Stomach (tissue), 19 donors: ENCODE results near the gene CD52. TPM values are rescaled to one million over a fixed set of nuclear protein-coding genes. Genes with fewer than 3 reads are reported as not detected.

Experiments used
- DNase-seq, 2 donors: peaks; one replicate each; pipeline versions ENCODE4 v3.0.0 to v3.0.0-alpha.2; 2013 to 2019
- H3K27ac ChIP-seq, 5 donors: fragments of 200-600 bp in 4 of 5; sonication (generic) in 4 of 5; one replicate each; pipeline ENCODE4 v1.5.1; 2013 to 2019; ENCODE audit warnings: mild to moderate bottlenecking in 1 of 5, moderate library complexity in 1 of 5
- H3K27me3 ChIP-seq, 3 donors: fragments of 200-600 bp; sonication (generic); one replicate each; pipeline ENCODE4 v1.5.1; 2017 to 2019; ENCODE audit warnings: mixed run types in 1 of 3
- H3K36me3 ChIP-seq, 4 donors: fragments of 200-600 bp; sonication (generic); 1 replicate in 3 of 4; 2 replicates in 1 of 4; pipeline ENCODE4 v1.5.1; 2016 to 2019
- H3K4me1 ChIP-seq, 4 donors: fragments of 200-600 bp; sonication (generic); one replicate each; pipeline ENCODE4 v1.5.1; 2016 to 2019
- H3K4me3 ChIP-seq, 4 donors: fragments of 200-600 bp; sonication (generic) in 3 of 4; one replicate each; pipeline ENCODE4 v1.5.1; 2016 to 2019; ENCODE audit warnings: mild to moderate bottlenecking in 1 of 4
- H3K9me3 ChIP-seq, 4 donors: fragments of 200-600 bp; sonication (generic); one replicate each; pipeline ENCODE4 v1.5.1; 2016 to 2019
- CTCF ChIP-seq, 7 experiments: fragments of 450-650 bp in 4 of 7; fragments of 200-600 bp in 3 of 7; sonication (generic) in 3 of 7; IDR thresholded peaks; one replicate each; pipeline ENCODE4 v1.5.1; 2016 to 2019; ENCODE audit warnings: antibody characterized with exemption in 7 of 7, control low read depth in 2 of 7, mild to moderate bottlenecking in 1 of 7
- EP300 ChIP-seq: sonication (generic); formaldehyde crosslinking; IDR thresholded peaks from one replicate; pipeline ENCODE4 v1.6.1; 2017; ENCODE audit warnings: antibody characterized with exemption
- POLR2A ChIP-seq, 4 donors: fragments of 450-650 bp; IDR thresholded peaks; one replicate each; pipeline ENCODE4 v1.6.1; 2016; ENCODE audit warnings: antibody characterized with exemption in 4 of 4, control low read depth in 2 of 4, mild to moderate bottlenecking in 1 of 4, moderate library complexity in 1 of 4
- POLR2AphosphoS5 ChIP-seq, 3 donors: sonication (generic); formaldehyde crosslinking; IDR thresholded peaks; one replicate each; pipeline ENCODE4 v1.6.1; 2016; ENCODE audit warnings: antibody characterized with exemption in 3 of 3
- WGBS, 5 donors: extraction: QIAGEN DNeasy Blood & Tissue Kit in 3 of 5; methylation state at CpG; one replicate each; pipeline versions ENCODE4 v1.1.5 to v1.1.7; 2013 to 2018; 5-methylcytosine and 5-hydroxymethylcytosine counted together
- intact Hi-C: fragments of 100-400 bp; cut with DNase I; formaldehyde crosslinking; loops from one replicate; pipeline ENCODE4 v1.15.1; 2023; ENCODE audit warnings: low total_unique reads
- long read RNA-seq, 10 donors: transcript quantifications; one replicate each; lab custom pipeline, GENCODE V29; 2026
- polyA plus RNA-seq, 3 donors: library from polyadenylated mRNA; stranded (reverse); fragments of 200-250 nt; gene quantifications; one replicate each; pipeline ENCODE4 v1.2.3, GENCODE V29; 2013
- total RNA-seq, 5 donors: library from RNA; depleted of rRNA; stranded (reverse); fragments of >200 nt; gene quantifications; one replicate each; pipeline versions ENCODE4 v1.1.0 to v1.2.3, GENCODE V29; 2014 to 2016
- donor health status: healthy with polysubstance abuse.
- donor health status: Bipolar disorder and iron deficiency.
- donor health status: healthy.

Gene CD52
- total RNA-seq (10 to 100 TPM in 2 of 5 donors, 1 to 10 TPM in 1, not detected in 2; 5.1 to 15.2 (median 10.7) TPM), polyA plus RNA-seq (10 to 100 TPM; 27.3 to 68.2 (median 48.7) TPM)
- long read RNA-seq, donor 1, partial matches to known transcripts, result 0 of 4 reads
- long read RNA-seq, donor 1, other reads (novel, unspliced or antisense), result 0 of 4 reads
- long read RNA-seq, donor 2, transcript CD52-201 (2 exons, 468 nt), result major isoform, 22 of 22 reads
- long read RNA-seq, donor 2, partial matches to known transcripts, result 0 of 22 reads
- long read RNA-seq, donor 2, other reads (novel, unspliced or antisense), result 0 of 22 reads
- long read RNA-seq, donor 3, partial matches to known transcripts, result 0 of 4 reads
- long read RNA-seq, donor 3, other reads (novel, unspliced or antisense), result 0 of 4 reads
- long read RNA-seq, donor 4, partial matches to known transcripts, result 0 of 2 reads
- long read RNA-seq, donor 4, other reads (novel, unspliced or antisense), result 0 of 2 reads
- long read RNA-seq, donor 5, transcript CD52-201 (2 exons, 468 nt), result major isoform, 8 of 8 reads
- long read RNA-seq, donor 5, partial matches to known transcripts, result 0 of 8 reads
- long read RNA-seq, donor 5, other reads (novel, unspliced or antisense), result 0 of 8 reads
- long read RNA-seq, donor 6, result 0 reads
- long read RNA-seq, donor 7, transcript CD52-201 (2 exons, 468 nt), result major isoform, 17 of 17 reads
- long read RNA-seq, donor 7, partial matches to known transcripts, result 0 of 17 reads
- long read RNA-seq, donor 7, other reads (novel, unspliced or antisense), result 0 of 17 reads
- long read RNA-seq, donor 8, transcript CD52-201 (2 exons, 468 nt), result major isoform, 7 of 7 reads
- long read RNA-seq, donor 8, partial matches to known transcripts, result 0 of 7 reads
- long read RNA-seq, donor 8, other reads (novel, unspliced or antisense), result 0 of 7 reads
- long read RNA-seq, donor 9, transcript CD52-201 (2 exons, 468 nt), result major isoform, 8 of 8 reads
- long read RNA-seq, donor 9, partial matches to known transcripts, result 0 of 8 reads
- long read RNA-seq, donor 9, other reads (novel, unspliced or antisense), result 0 of 8 reads
- long read RNA-seq, donor 10, transcript CD52-201 (2 exons, 468 nt), result major isoform, 6 of 6 reads
- long read RNA-seq, donor 10, partial matches to known transcripts, result 0 of 6 reads
- long read RNA-seq, donor 10, other reads (novel, unspliced or antisense), result 0 of 6 reads

DNA sequence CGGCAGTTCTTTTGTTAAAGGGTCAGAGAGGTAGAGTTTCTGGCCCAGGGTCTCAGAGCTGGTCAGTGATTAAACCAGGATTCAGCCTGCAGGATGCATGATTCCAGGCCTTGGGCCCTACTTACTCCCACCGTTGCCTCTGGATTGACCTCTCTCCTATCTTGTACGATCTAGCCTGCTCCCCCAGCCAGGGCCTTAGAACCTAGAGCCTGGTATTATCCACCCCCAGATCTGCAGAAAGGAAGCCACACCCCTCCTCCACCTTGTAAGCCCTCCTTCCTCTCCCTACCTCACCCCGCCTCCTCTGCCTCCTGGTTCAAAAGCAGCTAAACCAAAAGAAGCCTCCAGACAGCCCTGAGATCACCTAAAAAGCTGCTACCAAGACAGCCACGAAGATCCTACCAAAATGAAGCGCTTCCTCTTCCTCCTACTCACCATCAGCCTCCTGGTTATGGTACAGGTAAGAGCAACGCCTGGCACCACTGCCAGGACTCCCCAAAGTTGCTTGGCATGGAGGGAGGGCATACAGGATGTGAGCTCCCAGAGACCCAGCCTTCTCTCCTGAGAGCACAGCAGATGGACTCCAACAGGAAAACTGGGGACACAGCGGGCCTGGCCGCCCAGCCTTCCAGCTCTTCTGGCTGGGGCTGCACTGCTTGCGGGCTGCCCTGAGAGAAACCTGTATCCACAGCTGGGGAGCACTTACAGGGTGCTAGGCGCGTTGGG is at the start of gene CD52:
CD52 (plus strand) TSS at position 347 of the 726 bp plus-strand sequence; CDS start at position 407, 60 bp downstream.
- WGBS, 5 donors, result 58 to 66% (median 65%) methylated on average over 12 of the region's 12 CpGs
- peak; percentile 29 to 58 for DNase-seq
- intact Hi-C loops, result no loop called here

DNA sequence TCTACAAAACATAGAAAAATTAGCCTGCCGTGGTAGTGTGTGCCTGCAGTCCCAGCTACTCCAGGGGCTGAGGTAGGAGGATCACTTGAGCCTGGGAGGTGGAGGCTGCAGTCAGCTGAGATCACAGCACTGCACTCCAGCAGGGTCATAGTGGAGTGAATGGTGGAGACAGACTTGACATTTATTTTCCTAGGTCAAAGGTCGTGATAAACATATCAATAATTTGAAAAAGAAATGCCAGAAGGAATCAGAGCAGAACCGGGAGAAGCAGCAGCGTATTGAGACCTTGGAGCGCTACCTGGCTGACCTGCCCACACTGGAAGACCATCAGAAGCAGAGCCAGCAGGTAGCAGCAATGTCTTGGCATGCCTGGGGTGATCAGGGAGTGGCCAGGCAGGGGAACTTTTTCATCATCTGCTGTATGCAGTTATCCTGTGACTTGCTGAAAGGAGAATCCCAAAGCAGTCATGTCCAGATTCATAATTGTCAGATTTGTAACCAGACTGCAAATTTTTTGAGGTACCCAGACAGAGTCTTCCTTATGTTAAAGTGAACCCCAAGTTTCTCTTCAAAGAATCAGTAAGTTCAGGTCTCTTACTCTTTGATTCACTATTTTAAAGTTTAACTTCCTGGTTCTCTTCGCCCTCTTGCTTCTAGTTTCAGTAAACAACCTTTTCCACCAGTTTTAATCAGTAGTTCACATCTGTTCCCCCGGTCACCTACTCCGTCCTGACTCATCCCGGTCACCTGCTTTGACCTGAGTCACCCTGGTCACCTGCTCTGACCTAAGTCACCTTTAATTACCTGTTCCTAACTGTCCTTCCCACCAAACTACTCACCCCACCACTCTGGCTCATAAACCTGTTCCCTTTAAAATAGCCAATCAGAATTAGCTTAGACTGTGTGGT is 49.2 kb upstream of the CD52 start:
- 93 to 97% (median 95%) methylated on average over 9 of the region's 9 CpGs for WGBS, 5 donors
- Histone ChIP-seq H3K4me3 (no peak overlapping the region), H3K9me3 (peaks cover 0 to 11% (median 0%) of the 10 kb centered on the region in 4 donors), H3K27me3 (no peaks in the 10 kb centered on the region), H3K27ac (no peak overlapping the region), H3K36me3 (peaks cover 11 to 71% (median 67%) of the 10 kb centered on the region in 4 donors), H3K4me1 (no peaks in the 10 kb centered on the region)
- DNase-seq, result no peak
- intact Hi-C loops, result no loop called here
- TF ChIP-seq EP300 (no peak), POLR2A (IDR thresholded peaks at IDR 0.05) (no peak), POLR2AphosphoS5 (IDR thresholded peaks at IDR 0.05) (no peak), CTCF (IDR thresholded peaks at IDR 0.05) (no peak)

More for the DNA sequence above, at the start of gene CD52:
- Histone ChIP-seq H3K27me3 (peaks cover 0 to 10% (median 0%) of the 10 kb centered on the region in 3 donors), H3K9me3 (no peaks in the 10 kb centered on the region), H3K36me3 (no peaks in the 10 kb centered on the region), H3K4me1 (peaks cover 0 to 35% (median 10%) of the 10 kb centered on the region in 4 donors), H3K27ac (peak within 1 kb of the TSS in 4 of 5 donors; percentile 44 to 73 (median 50)), H3K4me3 (peak within 1 kb of the TSS; percentile 8 to 40 (median 30))
- no peak for TF ChIP-seq EP300
- TF ChIP-seq POLR2AphosphoS5 (IDR thresholded peaks at IDR 0.05), result peak in 1 of 3 donors; percentile 6

DNA sequence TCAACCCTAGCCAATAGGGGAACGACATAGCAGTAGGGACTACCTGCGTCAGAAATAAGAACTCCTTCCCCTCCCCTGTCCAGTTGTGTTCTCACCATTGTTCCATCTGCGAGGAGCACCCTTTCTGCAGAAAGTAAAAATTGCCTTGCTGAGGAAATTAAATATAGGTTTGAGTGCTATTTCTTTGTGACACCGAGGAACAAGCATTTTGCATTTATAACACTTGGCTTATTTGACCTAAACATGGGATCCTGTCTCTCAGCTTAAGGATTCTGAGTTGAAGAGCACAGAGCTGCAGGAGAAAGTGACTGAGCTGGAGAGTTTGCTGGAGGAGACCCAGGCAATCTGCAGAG is 48.6 kb upstream of the CD52 start:
- WGBS, 5 donors, result 95 to 100% (median 98%) methylated on average over 4 of the region's 4 CpGs
- Histone ChIP-seq H3K27ac (no peak overlapping the region), H3K4me3 (no peak overlapping the region), H3K36me3 (peaks cover 11 to 68% (median 61%) of the 10 kb centered on the region in 4 donors), H3K27me3 (no peaks in the 10 kb centered on the region), H3K9me3 (peaks cover 0 to 11% (median 0%) of the 10 kb centered on the region in 4 donors), H3K4me1 (no peaks in the 10 kb centered on the region)
- DNase-seq, result no peak
- intact Hi-C loops, result no loop called here
- TF ChIP-seq POLR2A (IDR thresholded peaks at IDR 0.05) (no peak), CTCF (IDR thresholded peaks at IDR 0.05) (no peak), POLR2AphosphoS5 (IDR thresholded peaks at IDR 0.05) (no peak), EP300 (no peak)
